Endothelial cell of umbilical vein (primary cell): Measurements from ENCODE around the gene DNAJC9. TPM values are rescaled to one million over a fixed set of nuclear protein-coding genes. Genes with fewer than 3 reads are reported as not detected.

Experiments used
- BruUV-seq: library from RNA; stranded (reverse); fragments of 400-500 nt; replicated peaks from 2 replicates; lab custom pipeline; 2021; lab: Mats Ljungman, UMichigan
- CTCF ChIA-PET: fragments of 300-600, 350-600 bp; sonication (Branson Sonifier 250); formaldehyde crosslinking; loops from one replicate; lab custom pipeline; 2021; ENCODE audit warnings: antibody characterized with exemption, inconsistent platforms; lab: Charles Lee
- POLR2A ChIA-PET: fragments of 300-600, 350-600 bp; sonication (Branson Sonifier 250); formaldehyde crosslinking; loops from one replicate; lab custom pipeline; 2021; ENCODE audit warnings: antibody characterized with exemption, inconsistent platforms; lab: Charles Lee
- DNase-seq: peaks from one replicate; pipeline ENCODE4 v3.0.0-alpha.2; 2011; ENCODE audit warnings: low read depth, low spot score
- FAIRE-seq: peaks from 2 replicates; lab custom pipeline; 2011; peaks lifted over from hg19 to GRCh38; lab: Jason Lieb, UNC
- H2AFZ ChIP-seq: 2 replicates; pipeline ENCODE4 v1.6.0; 2012; ENCODE audit warnings: low read depth, low read length, control low read depth, inconsistent platforms
- H3K27ac ChIP-seq: 2 replicates; pipeline ENCODE4 v1.5.1; 2011; ENCODE audit warnings: low read depth, mild to moderate bottlenecking, control low read depth, low read length, moderate library complexity; ENCODE audit not compliant: insufficient read depth
- H3K27me3 ChIP-seq, 2 experiments: 2 replicates each; pipeline versions ENCODE4 v1.6.0 to v1.6.1; 2011; ENCODE audit warnings: low read length in 2 of 2, mixed read lengths in 1 of 2; ENCODE audit not compliant: control insufficient read depth in 2 of 2, insufficient read depth in 2 of 2
- H3K36me3 ChIP-seq, 2 experiments: 2 replicates in 1 of 2; 3 replicates in 1 of 2; pipeline ENCODE4 v1.5.1; 2011; ENCODE audit warnings: low read length in 2 of 2, mild to moderate bottlenecking in 1 of 2, moderate library complexity in 1 of 2; ENCODE audit not compliant: control insufficient read depth in 2 of 2, insufficient read depth in 2 of 2; ENCODE audit errors: extremely low read depth in 1 of 2
- H3K4me1 ChIP-seq: 3 replicates; pipeline ENCODE4 v1.5.1; 2011; ENCODE audit warnings: mild to moderate bottlenecking, low read length; ENCODE audit not compliant: control insufficient read depth, insufficient read depth; ENCODE audit errors: extremely low read depth
- H3K4me2 ChIP-seq: 2 replicates; pipeline ENCODE4 v1.6.1; 2011; ENCODE audit warnings: low read length, control low read depth, mixed read lengths; ENCODE audit not compliant: insufficient read depth
- H3K4me3 ChIP-seq, 3 experiments: fragments of 200-600 bp in 1 of 3; sonication (generic), shearing (Covaris generic) in 1 of 3; replicated peaks in 1 of 3; 2 replicates each; pipeline ENCODE4 v1.5.1; 2011 to 2016; ENCODE audit warnings: control low read depth in 3 of 3, low read length in 3 of 3, mild to moderate bottlenecking in 2 of 3, inconsistent platforms in 1 of 3, low read depth in 1 of 3, moderate library complexity in 1 of 3; ENCODE audit not compliant: insufficient read depth in 1 of 3
- H3K79me2 ChIP-seq: 2 replicates; pipeline ENCODE4 v1.6.0; 2012; ENCODE audit warnings: low read length, inconsistent platforms; ENCODE audit not compliant: control insufficient read depth, insufficient read depth
- H3K9ac ChIP-seq: replicated peaks from 2 replicates; pipeline ENCODE3; 2011; ENCODE audit warnings: low read length, control low read depth; ENCODE audit not compliant: insufficient read depth; ENCODE audit errors: extremely low read depth
- H3K9me1 ChIP-seq: replicated peaks from 3 replicates; pipeline ENCODE4 v1.6.0; 2011; ENCODE audit warnings: mild to moderate bottlenecking, low read length; ENCODE audit not compliant: control insufficient read depth, insufficient read depth; ENCODE audit errors: extremely low read depth
- H3K9me3 ChIP-seq: replicated peaks from 2 replicates; pipeline ENCODE4 v1.5.1; 2012; ENCODE audit warnings: low read length, inconsistent platforms; ENCODE audit not compliant: control insufficient read depth, insufficient read depth
- H4K20me1 ChIP-seq: replicated peaks from 2 replicates; pipeline ENCODE3; 2011; ENCODE audit warnings: mild to moderate bottlenecking, low read length; ENCODE audit not compliant: control insufficient read depth, insufficient read depth; ENCODE audit errors: extremely low read depth
- EZH2 ChIP-seq: IDR thresholded peaks from 2 replicates; pipeline ENCODE4 v1.6.1; 2012; ENCODE audit warnings: borderline replicate concordance, low read depth, mild to moderate bottlenecking, moderate library complexity, low read length, inconsistent platforms; ENCODE audit not compliant: severe bottlenecking
- GATA2 ChIP-seq: IDR thresholded peaks from 2 replicates; pipeline ENCODE4 v1.7.0; 2011; ENCODE audit warnings: low read depth, mild to moderate bottlenecking, moderate library complexity, mixed read lengths, low read length; ENCODE audit not compliant: insufficient read length, insufficient read depth
- POLR2A ChIP-seq: IDR thresholded peaks from 2 replicates; pipeline ENCODE4 v1.6.1; 2012; ENCODE audit warnings: low read depth, mild to moderate bottlenecking, control low read depth, low read length
- POLR2AphosphoS5 ChIP-seq: IDR thresholded peaks from 2 replicates; pipeline ENCODE4 v1.6.1; 2012; ENCODE audit warnings: low read depth, mild to moderate bottlenecking, control low read depth, low read length, moderate library complexity; ENCODE audit not compliant: insufficient read depth
- dilution Hi-C: fragments of 300-500 bp; cut with MboI; formaldehyde crosslinking; loops from one replicate; pipeline ENCODE4 v1.15.0; 2019; ENCODE audit warnings: low sequenced_read_pairs; ENCODE audit not compliant: extremely low pct_ligation_motif_present
- intact Hi-C: fragments of 100-400 bp; cut with micrococcal nuclease; formaldehyde crosslinking; loops from one replicate; pipeline ENCODE4 v1.10.0; 2022
- polyA plus RNA-seq, 4 experiments: library from polyadenylated mRNA; depleted of rRNA in 3 of 4; stranded (reverse) in 3 of 4; unstranded in 1 of 4; fragments of >200 nt; gene quantifications; 2 replicates each; pipeline versions ENCODE4 v1.2.1 to v1.2.3, GENCODE V29; 2011 to 2012; ENCODE audit warnings: missing spikeins in 1 of 4
- total RNA-seq: library from RNA; stranded (reverse); gene quantifications from 2 replicates; pipeline ENCODE4 v1.2.3, GENCODE V29; 2021
- TF ChIP-seq, protein P1 (sequence below), 2 donors: IDR thresholded peaks; 1 replicate in 1 of 2; 2 replicates in 1 of 2; pipeline ENCODE4 v1.5.1; 2011; ENCODE audit warnings: low read length in 2 of 2, mild to moderate bottlenecking in 2 of 2, moderate library complexity in 2 of 2, control low read depth in 1 of 2, inconsistent platforms in 1 of 2, low read depth in 1 of 2; ENCODE audit not compliant: insufficient read depth in 1 of 2; ENCODE audit errors: extremely low read depth in 1 of 2

Gene DNAJC9
- total and polyA plus RNA-seq, 2 donors (not counting 3 experiments of a cell fraction or from before 2014, with no cell fraction given) = 29.1 to 47.1 TPM

DNA sequence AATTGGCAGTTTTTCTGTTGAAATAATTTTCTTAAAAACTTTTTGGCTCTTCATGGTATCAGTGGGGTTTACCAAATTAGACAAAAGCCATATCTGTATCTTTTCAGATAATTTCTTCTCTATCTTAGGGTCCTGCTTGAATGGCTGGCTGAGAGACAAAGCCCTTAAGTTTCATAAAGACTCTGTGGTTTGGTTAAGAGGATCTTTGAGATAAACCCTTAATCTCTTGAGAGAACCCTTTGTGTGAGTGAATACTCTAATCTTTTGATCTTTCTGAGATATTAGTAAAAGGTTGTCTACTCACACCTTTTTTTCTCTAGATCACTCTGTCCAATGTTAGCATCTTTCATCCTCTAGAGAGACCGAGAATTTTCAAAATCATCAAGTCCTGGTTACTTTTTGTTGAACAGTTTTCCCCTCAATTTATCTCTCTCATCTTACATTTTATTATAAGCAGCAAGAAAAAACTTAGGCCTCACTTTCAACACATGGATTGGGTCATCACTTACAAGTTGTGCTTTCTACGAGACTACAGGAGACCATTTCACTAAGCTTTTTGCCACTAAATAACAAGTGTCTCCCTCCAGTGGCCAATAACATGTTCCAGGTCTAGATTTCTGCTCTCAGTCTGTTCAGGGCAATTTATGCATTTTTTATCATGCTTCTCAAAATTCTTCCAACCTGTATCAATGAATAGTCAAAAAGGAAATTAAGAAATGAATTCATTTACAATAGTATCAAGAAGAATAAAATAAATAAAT is 28.4 kb downstream of the DNAJC9 start:
- intact Hi-C loops (loop anchor here (1.0 kb wide), 1 partner anchor 50 kb away; the partner anchor contains the start of genes ECD and FAM149B1), dilution Hi-C loops (no loop called here)
- H4K20me1 ChIP-seq = no peaks in the 10 kb centered on the region
- H3K79me2 ChIP-seq = no peaks in the 10 kb centered on the region
- H3K27me3 ChIP-seq = no peaks in the 10 kb centered on the region
- ChIA-PET CTCF (interaction anchor here (0.9 to 1.9 kb wide), 11 partner anchors 9 to 122 kb away, joined by 3 to 7 read pairs (median 5); partner anchors contain the start of genes DNAJC9, ECD, FAM149B1 and P4HA1), POLR2A (no interaction called here)
- no peaks in the 10 kb centered on the region for H3K4me1 ChIP-seq
- H3K4me2 ChIP-seq = no peak overlapping the region
- DNase-seq = peak; percentile 46
- no peak overlapping the region for H3K4me3 ChIP-seq
- H3K9ac ChIP-seq = no peak overlapping the region
- H3K9me3 ChIP-seq = no peaks in the 10 kb centered on the region
- peak; percentile 42 for FAIRE-seq
- no peak overlapping the region for H3K27ac ChIP-seq
- H3K36me3 ChIP-seq = peaks cover 2 to 3% of the 10 kb centered on the region in 2 experiments
- no TSS peak for BruUV-seq
- TF ChIP-seq POLR2AphosphoS5 = no peak
- TF ChIP-seq, protein P1, sequence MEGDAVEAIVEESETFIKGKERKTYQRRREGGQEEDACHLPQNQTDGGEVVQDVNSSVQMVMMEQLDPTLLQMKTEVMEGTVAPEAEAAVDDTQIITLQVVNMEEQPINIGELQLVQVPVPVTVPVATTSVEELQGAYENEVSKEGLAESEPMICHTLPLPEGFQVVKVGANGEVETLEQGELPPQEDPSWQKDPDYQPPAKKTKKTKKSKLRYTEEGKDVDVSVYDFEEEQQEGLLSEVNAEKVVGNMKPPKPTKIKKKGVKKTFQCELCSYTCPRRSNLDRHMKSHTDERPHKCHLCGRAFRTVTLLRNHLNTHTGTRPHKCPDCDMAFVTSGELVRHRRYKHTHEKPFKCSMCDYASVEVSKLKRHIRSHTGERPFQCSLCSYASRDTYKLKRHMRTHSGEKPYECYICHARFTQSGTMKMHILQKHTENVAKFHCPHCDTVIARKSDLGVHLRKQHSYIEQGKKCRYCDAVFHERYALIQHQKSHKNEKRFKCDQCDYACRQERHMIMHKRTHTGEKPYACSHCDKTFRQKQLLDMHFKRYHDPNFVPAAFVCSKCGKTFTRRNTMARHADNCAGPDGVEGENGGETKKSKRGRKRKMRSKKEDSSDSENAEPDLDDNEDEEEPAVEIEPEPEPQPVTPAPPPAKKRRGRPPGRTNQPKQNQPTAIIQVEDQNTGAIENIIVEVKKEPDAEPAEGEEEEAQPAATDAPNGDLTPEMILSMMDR (IDR thresholded peaks at IDR 0.05; ENCODE audit: extremely low read depth in 1 of 2, insufficient read depth in 1 of 2, low read depth in 1 of 2, low read length in 2 of 2) = peak; percentile 32 to 37
- no peak overlapping the region for H2AFZ ChIP-seq
- no peaks in the 10 kb centered on the region for H3K9me1 ChIP-seq

DNA sequence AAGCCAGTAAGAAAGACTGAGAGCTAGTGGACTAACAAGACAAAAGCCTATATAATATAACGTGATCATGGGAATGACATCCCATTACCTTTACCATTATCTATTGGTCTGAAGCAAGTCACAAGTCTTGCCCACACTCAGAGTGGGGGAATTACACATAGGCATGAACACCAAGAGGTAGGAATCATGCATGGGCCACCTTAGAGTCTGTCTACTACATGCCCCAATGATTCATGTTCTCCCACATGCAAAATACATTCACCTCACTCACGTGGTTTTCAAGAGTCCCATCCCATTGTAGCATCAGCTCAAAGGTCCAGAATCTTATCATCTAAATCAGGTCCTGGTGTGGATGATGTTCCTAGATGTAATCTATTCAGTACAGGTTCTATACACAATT is 29.4 kb downstream of the DNAJC9 start:
- no peaks in the 10 kb centered on the region for H3K79me2 ChIP-seq
- no peaks in the 10 kb centered on the region for H3K4me1 ChIP-seq
- H3K27ac ChIP-seq = no peak overlapping the region
- H3K9me3 ChIP-seq = no peaks in the 10 kb centered on the region
- BruUV-seq = no TSS peak
- dilution Hi-C loops = no loop called here
- DNase-seq (no peak), FAIRE-seq (no peak)
- H3K36me3 ChIP-seq = peaks cover 2 to 3% of the 10 kb centered on the region in 2 experiments
- H4K20me1 ChIP-seq = no peaks in the 10 kb centered on the region
- H3K9me1 ChIP-seq = no peaks in the 10 kb centered on the region
- no peaks in the 10 kb centered on the region for H3K27me3 ChIP-seq
- TF ChIP-seq EZH2 (no peak), POLR2A (no peak), GATA2 (no peak)
- H3K4me3 ChIP-seq = no peak overlapping the region
- no peak overlapping the region for H3K9ac ChIP-seq
- no peak overlapping the region for H3K4me2 ChIP-seq
- H2AFZ ChIP-seq = no peak overlapping the region
- ChIA-PET POLR2A (no interaction called here), CTCF (interaction anchor here (0.6 to 1.5 kb wide), 2 partner anchors 8 to 1088 kb away, joined by 3 read pairs; no protein-coding TSS in a partner anchor)
- intact Hi-C loops = no loop called here
